Chondrocyte (in vitro differentiated cells): ENCODE measurements around the gene GRIK1. TPM values are rescaled to one million over a fixed set of nuclear protein-coding genes. Genes with fewer than 3 reads are reported as not detected.

Source experiments
- DNase-seq: peaks from one replicate; pipeline ENCODE4 v3.0.0; 2021; ENCODE audit warnings: mixed read lengths, low spot score
- H3K27ac Mint-ChIP-seq: one replicate; pipeline ENCODE4 v1.8.0; 2021; ENCODE audit warnings: mild to moderate bottlenecking, moderate library complexity, mixed read lengths; ENCODE audit not compliant: unreplicated experiment
- H3K27me3 Mint-ChIP-seq: 2 replicates; pipeline ENCODE4 v1.8.0; 2021; ENCODE audit warnings: low read depth, mixed read lengths
- H3K36me3 Mint-ChIP-seq: 2 replicates; pipeline ENCODE4 v1.8.0; 2021; ENCODE audit warnings: low read depth, mixed read lengths
- H3K4me1 Mint-ChIP-seq: 2 replicates; pipeline ENCODE4 v1.8.0; 2021; ENCODE audit warnings: low read depth, mild to moderate bottlenecking, mixed read lengths
- H3K4me3 Mint-ChIP-seq: one replicate; pipeline ENCODE4 v1.8.0; 2021; ENCODE audit warnings: mild to moderate bottlenecking, moderate library complexity, mixed read lengths; ENCODE audit not compliant: unreplicated experiment
- H3K9me3 Mint-ChIP-seq: 2 replicates; pipeline ENCODE4 v1.8.0; 2021; ENCODE audit warnings: low read depth, mixed read lengths
- total RNA-seq: library from RNA; stranded (reverse); gene quantifications from 3 replicates; pipeline ENCODE4 v1.2.1, GENCODE V29; 2021
- TF ChIP-seq, protein P1 (sequence below): fragments of 200-600 bp; sonication (generic); IDR thresholded peaks from 2 replicates; pipeline ENCODE4 v1.5.0; 2021; ENCODE audit warnings: antibody characterized with exemption, mild to moderate bottlenecking, moderate library complexity

Gene GRIK1
- total RNA-seq, 1 donor from 2014 or later: 1.2 TPM

GRCh38 chr21:29509121-29509520 lies 430.7 kb downstream of the GRIK1 start:
- no peak overlapping the region for H3K27ac Mint-ChIP-seq

GRCh38 chr21:29508301-29508700 lies 431.5 kb downstream of the GRIK1 start:
- no peak overlapping the region for H3K27ac Mint-ChIP-seq
- H3K36me3 Mint-ChIP-seq: peaks cover 3% of the 10 kb centered on the region
- DNase-seq: no peak
- H3K9me3 Mint-ChIP-seq: peaks cover 2% of the 10 kb centered on the region
- TF ChIP-seq, protein P1, sequence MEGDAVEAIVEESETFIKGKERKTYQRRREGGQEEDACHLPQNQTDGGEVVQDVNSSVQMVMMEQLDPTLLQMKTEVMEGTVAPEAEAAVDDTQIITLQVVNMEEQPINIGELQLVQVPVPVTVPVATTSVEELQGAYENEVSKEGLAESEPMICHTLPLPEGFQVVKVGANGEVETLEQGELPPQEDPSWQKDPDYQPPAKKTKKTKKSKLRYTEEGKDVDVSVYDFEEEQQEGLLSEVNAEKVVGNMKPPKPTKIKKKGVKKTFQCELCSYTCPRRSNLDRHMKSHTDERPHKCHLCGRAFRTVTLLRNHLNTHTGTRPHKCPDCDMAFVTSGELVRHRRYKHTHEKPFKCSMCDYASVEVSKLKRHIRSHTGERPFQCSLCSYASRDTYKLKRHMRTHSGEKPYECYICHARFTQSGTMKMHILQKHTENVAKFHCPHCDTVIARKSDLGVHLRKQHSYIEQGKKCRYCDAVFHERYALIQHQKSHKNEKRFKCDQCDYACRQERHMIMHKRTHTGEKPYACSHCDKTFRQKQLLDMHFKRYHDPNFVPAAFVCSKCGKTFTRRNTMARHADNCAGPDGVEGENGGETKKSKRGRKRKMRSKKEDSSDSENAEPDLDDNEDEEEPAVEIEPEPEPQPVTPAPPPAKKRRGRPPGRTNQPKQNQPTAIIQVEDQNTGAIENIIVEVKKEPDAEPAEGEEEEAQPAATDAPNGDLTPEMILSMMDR: no peak
- H3K4me1 Mint-ChIP-seq: peaks cover 15% of the 10 kb centered on the region
- H3K4me3 Mint-ChIP-seq: no peak overlapping the region
- H3K27me3 Mint-ChIP-seq: no peaks in the 10 kb centered on the region

More at GRCh38 chr21:29509121-29509520, 430.7 kb downstream of the GRIK1 start:
- H3K27me3 Mint-ChIP-seq: no peaks in the 10 kb centered on the region
- no peak for DNase-seq
- H3K4me3 Mint-ChIP-seq: no peak overlapping the region
- H3K4me1 Mint-ChIP-seq: peaks cover 8% of the 10 kb centered on the region
- peaks cover 11% of the 10 kb centered on the region for H3K9me3 Mint-ChIP-seq
- TF ChIP-seq, protein P1: no peak
- H3K36me3 Mint-ChIP-seq: peaks cover 11% of the 10 kb centered on the region

- peaks cover 28% of the 10 kb centered on the region for H3K4me1 Mint-ChIP-seq
- peaks cover 3% of the 10 kb centered on the region for H3K36me3 Mint-ChIP-seq
- no peak overlapping the region for H3K27ac Mint-ChIP-seq
- no peak for DNase-seq
- no peaks in the 10 kb centered on the region for H3K9me3 Mint-ChIP-seq
- TF ChIP-seq, protein P1: no peak
- H3K27me3 Mint-ChIP-seq: no peaks in the 10 kb centered on the region
- H3K4me3 Mint-ChIP-seq: no peak overlapping the region
These were observed 432.8 kb downstream of the GRIK1 start for GRCh38 chr21:29506947-29507346.

DNA sequence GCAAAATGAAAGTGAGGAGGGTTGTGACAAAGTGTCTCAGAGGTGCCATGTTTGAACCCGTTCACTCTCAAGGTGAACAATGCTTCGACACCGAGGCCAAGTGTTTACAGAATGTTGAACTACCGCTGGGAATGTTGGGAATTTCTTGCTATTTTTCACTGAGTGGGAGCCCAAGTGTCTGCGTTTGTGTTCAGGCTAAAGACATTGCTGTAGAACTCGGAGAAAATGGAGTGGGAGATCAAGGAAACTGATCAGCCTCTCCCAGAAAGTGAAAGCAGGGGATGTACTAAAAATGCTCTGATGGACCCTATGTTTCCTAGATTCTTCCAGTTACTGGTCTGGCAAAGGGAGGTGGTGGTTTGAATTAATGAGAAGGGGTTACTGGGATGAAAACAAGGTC lies 433.6 kb downstream of the GRIK1 start:
- peaks cover 2% of the 10 kb centered on the region for H3K9me3 Mint-ChIP-seq
- TF ChIP-seq, protein P1: no peak
- no peak overlapping the region for H3K27ac Mint-ChIP-seq
- no peak for DNase-seq
- no peaks in the 10 kb centered on the region for H3K27me3 Mint-ChIP-seq
- no peak overlapping the region for H3K4me3 Mint-ChIP-seq
- peaks cover 3% of the 10 kb centered on the region for H3K36me3 Mint-ChIP-seq
- peaks cover 36% of the 10 kb centered on the region for H3K4me1 Mint-ChIP-seq

GRCh38 chr21:29504751-29505321 lies 435.0 kb downstream of the GRIK1 start:
- Mint-ChIP-seq H3K4me1 (peaks cover 38% of the 10 kb centered on the region), H3K4me3 (no peak overlapping the region), H3K27me3 (no peaks in the 10 kb centered on the region), H3K27ac (no peak overlapping the region), H3K9me3 (peaks cover 3% of the 10 kb centered on the region), H3K36me3 (peaks cover 3% of the 10 kb centered on the region)
- TF ChIP-seq, protein P1: no peak
- no peak for DNase-seq
